IPS-20b (cell line): ENCODE data around the gene RETREG1.

Experiments
- H3K27ac ChIP-seq: one replicate; pipeline ENCODE4 v1.5.1; 2013; ENCODE audit warnings: low read length
- H3K27me3 ChIP-seq: 2 replicates; pipeline ENCODE4 v1.6.1; 2013; ENCODE audit warnings: mild to moderate bottlenecking, low read length, inconsistent platforms; ENCODE audit not compliant: insufficient read depth
- H3K36me3 ChIP-seq: 2 replicates; pipeline ENCODE4 v1.6.1; 2013; ENCODE audit warnings: low read depth, mild to moderate bottlenecking, inconsistent platforms, low read length, moderate library complexity; ENCODE audit not compliant: insufficient read depth
- H3K4me1 ChIP-seq: 2 replicates; pipeline ENCODE4 v1.6.1; 2013; ENCODE audit warnings: mild to moderate bottlenecking, control low read depth, inconsistent platforms, low read length, moderate library complexity; ENCODE audit not compliant: insufficient read depth
- H3K4me3 ChIP-seq: 2 replicates; pipeline ENCODE4 v1.5.1; 2013; ENCODE audit warnings: mild to moderate bottlenecking, low read length, inconsistent platforms
- H3K9ac ChIP-seq: 2 replicates; pipeline ENCODE4 v1.6.1; 2013; ENCODE audit warnings: low read depth, mild to moderate bottlenecking, inconsistent platforms, low read length, moderate library complexity
- H3K9me3 ChIP-seq: 2 replicates; pipeline ENCODE4 v1.6.1; 2013; ENCODE audit warnings: mild to moderate bottlenecking, low read depth, low read length, inconsistent platforms; ENCODE audit not compliant: insufficient read depth

The RETREG1 gene

GRCh38 chr5:16577677-16578076 lies 39.1 kb downstream of the RETREG1 start:
- Histone ChIP-seq H3K4me3 (no peak overlapping the region), H3K9me3 (no peaks in the 10 kb centered on the region), H3K9ac (no peak overlapping the region), H3K4me1 (peaks cover 28% of the 10 kb centered on the region; the same call in 1 of the 2 replicates), H3K27ac (no peak overlapping the region), H3K27me3 (no peaks in the 10 kb centered on the region), H3K36me3 (no peaks in the 10 kb centered on the region)

- H3K4me3 ChIP-seq: 0 out of 2 replicates have a peak overlapping the region, but pooled peaks have one; percentile 21
- H3K36me3 ChIP-seq: no peaks in the 10 kb centered on the region
- H3K27me3 ChIP-seq: no peaks in the 10 kb centered on the region
- peaks cover 28% of the 10 kb centered on the region; the same call in 1 of the 2 replicates for H3K4me1 ChIP-seq
- no peaks in the 10 kb centered on the region for H3K9me3 ChIP-seq
- no peak overlapping the region for H3K27ac ChIP-seq
- H3K9ac ChIP-seq: peak overlapping the region; percentile 52; the same call in 1 of the 2 replicates
Measured at GRCh38 chr5:16574789-16575721, 41.7 kb downstream of the RETREG1 start.

- H3K9me3 ChIP-seq: no peaks in the 10 kb centered on the region
- no peak overlapping the region for H3K4me3 ChIP-seq
- H3K9ac ChIP-seq: no peak overlapping the region
- no peaks in the 10 kb centered on the region for H3K27me3 ChIP-seq
- H3K36me3 ChIP-seq: no peaks in the 10 kb centered on the region
- H3K27ac ChIP-seq: no peak overlapping the region
- peaks cover 21% of the 10 kb centered on the region; the same call in 1 of the 2 replicates for H3K4me1 ChIP-seq
Measured at GRCh38 chr5:16573401-16573800, 43.4 kb downstream of the RETREG1 start.

- no peak overlapping the region for H3K27ac ChIP-seq
- peaks cover 21% of the 10 kb centered on the region; the same call in 1 of the 2 replicates for H3K4me1 ChIP-seq
- H3K36me3 ChIP-seq: no peaks in the 10 kb centered on the region
- no peak overlapping the region for H3K9ac ChIP-seq
- H3K9me3 ChIP-seq: no peaks in the 10 kb centered on the region
- H3K4me3 ChIP-seq: no peak overlapping the region
- no peaks in the 10 kb centered on the region for H3K27me3 ChIP-seq
Measured at GRCh38 chr5:16572289-16573015, 44.3 kb downstream of the RETREG1 start.

- H3K36me3 ChIP-seq: no peaks in the 10 kb centered on the region
- H3K27ac ChIP-seq: no peak overlapping the region
- no peak overlapping the region for H3K4me3 ChIP-seq
- H3K9me3 ChIP-seq: no peaks in the 10 kb centered on the region
- H3K4me1 ChIP-seq: peaks cover 21% of the 10 kb centered on the region; the same call in 1 of the 2 replicates
- H3K27me3 ChIP-seq: no peaks in the 10 kb centered on the region
- no peak overlapping the region for H3K9ac ChIP-seq
Measured at GRCh38 chr5:16571016-16571415, 45.8 kb downstream of the RETREG1 start.

- Histone ChIP-seq H3K4me1 (peaks cover 16% of the 10 kb centered on the region; the same call in 1 of the 2 replicates), H3K27ac (no peak overlapping the region), H3K27me3 (no peaks in the 10 kb centered on the region), H3K9ac (no peak overlapping the region), H3K4me3 (no peak overlapping the region), H3K36me3 (no peaks in the 10 kb centered on the region), H3K9me3 (no peaks in the 10 kb centered on the region)
Measured at GRCh38 chr5:16570121-16570815, 46.5 kb downstream of the RETREG1 start.

- Histone ChIP-seq H3K9me3 (no peaks in the 10 kb centered on the region), H3K36me3 (no peaks in the 10 kb centered on the region), H3K9ac (no peak overlapping the region), H3K4me1 (0 out of 2 replicates have a peak, but pooled peaks cover 7% of the 10 kb centered on the region), H3K27ac (no peak overlapping the region), H3K27me3 (no peaks in the 10 kb centered on the region), H3K4me3 (no peak overlapping the region)
Measured at GRCh38 chr5:16568875-16569580, 47.8 kb downstream of the RETREG1 start.

GRCh38 chr5:16567365-16567764 lies 49.4 kb downstream of the RETREG1 start:
- Histone ChIP-seq H3K36me3 (no peaks in the 10 kb centered on the region), H3K27ac (no peak overlapping the region), H3K9me3 (no peaks in the 10 kb centered on the region), H3K4me3 (no peak overlapping the region), H3K9ac (no peak overlapping the region), H3K27me3 (no peaks in the 10 kb centered on the region), H3K4me1 (no peaks in the 10 kb centered on the region)

- Histone ChIP-seq H3K9ac (no peak overlapping the region), H3K27ac (no peak overlapping the region), H3K36me3 (no peaks in the 10 kb centered on the region), H3K4me3 (no peak overlapping the region), H3K9me3 (no peaks in the 10 kb centered on the region), H3K4me1 (peaks cover 6% of the 10 kb centered on the region; the same call in 1 of the 2 replicates), H3K27me3 (no peaks in the 10 kb centered on the region)
Measured at GRCh38 chr5:16565118-16565517, 51.7 kb downstream of the RETREG1 start.

- Histone ChIP-seq H3K36me3 (no peaks in the 10 kb centered on the region), H3K4me3 (no peak overlapping the region), H3K9me3 (no peaks in the 10 kb centered on the region), H3K27me3 (no peaks in the 10 kb centered on the region), H3K4me1 (peaks cover 12% of the 10 kb centered on the region; the same call in 1 of the 2 replicates), H3K9ac (no peak overlapping the region), H3K27ac (no peak overlapping the region)
Measured at GRCh38 chr5:16564248-16564867, 52.4 kb downstream of the RETREG1 start.
